ENCODE data around the gene EFEMP1. TPM values are rescaled to one million over a fixed set of nuclear protein-coding genes. Genes with fewer than 3 reads are reported as not detected.
A peak's percentile ranks its signal among the peaks of the same experiment; 100 is the strongest.

EFEMP1 gene
- total RNA-seq, 1 donor from 2014 or later, result 330 TPM

DNA sequence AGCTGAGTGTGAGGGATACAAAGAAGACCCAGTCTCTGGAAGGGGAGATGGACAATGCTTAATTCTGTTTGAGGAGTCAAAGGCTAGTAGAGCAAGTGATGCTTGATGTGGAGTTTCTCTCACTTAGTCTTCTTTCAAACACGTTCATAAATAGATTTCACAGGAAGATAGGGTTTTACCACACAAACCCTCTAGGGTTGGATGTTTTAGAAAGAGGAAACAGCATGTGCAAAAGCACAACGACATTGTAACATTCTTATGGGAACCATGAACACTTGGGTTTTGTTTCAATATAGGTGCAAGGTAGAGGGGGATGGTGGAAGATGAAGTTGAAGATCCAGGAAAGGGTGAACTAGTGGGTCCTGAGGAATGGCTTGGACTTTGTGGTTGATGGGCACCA lies 10.8 kb upstream of the EFEMP1 start:
- DNase-seq (ENCODE audit: low read depth), result no peak

DNA sequence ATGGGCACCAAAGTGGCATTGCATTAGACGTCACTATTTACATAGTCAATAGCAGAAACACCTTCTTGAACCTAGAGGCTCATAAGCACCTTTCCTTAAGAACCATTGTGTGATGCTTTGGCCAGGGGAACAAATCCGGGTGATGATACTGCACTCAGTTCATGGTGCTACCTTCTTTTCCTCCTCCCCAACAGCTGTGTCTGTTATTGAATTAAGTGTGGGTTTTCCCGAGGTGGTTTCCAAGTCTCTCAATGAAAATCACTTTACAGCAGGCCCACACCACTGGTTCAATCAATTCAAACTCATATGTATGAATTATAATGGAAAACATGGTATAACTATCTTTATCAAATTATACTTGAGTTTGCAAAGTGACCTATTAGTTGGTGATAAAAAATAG lies 9.3 kb upstream of the EFEMP1 start:
- DNase-seq (ENCODE audit: low read depth), result no peak

DNA sequence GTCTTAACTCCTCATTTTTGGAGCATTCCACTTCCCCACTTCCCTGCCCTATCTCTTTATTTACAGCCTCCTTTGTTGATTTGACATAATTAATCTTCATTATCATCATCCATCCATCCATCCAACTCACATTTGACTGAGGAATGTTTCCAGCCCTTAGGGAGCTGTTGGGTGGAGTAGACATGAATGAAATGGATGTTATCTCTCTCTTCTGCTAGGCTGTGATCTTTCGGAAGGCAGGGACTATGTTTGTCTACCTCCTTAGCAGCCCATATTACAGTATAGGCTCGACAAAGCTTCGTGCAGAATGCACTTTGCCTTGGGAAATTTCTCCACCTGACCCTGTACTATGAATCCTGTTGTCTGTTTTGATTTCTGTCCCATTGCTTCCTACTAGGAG lies 7.7 kb upstream of the EFEMP1 start:
- no peak for DNase-seq (ENCODE audit: low read depth)

DNA sequence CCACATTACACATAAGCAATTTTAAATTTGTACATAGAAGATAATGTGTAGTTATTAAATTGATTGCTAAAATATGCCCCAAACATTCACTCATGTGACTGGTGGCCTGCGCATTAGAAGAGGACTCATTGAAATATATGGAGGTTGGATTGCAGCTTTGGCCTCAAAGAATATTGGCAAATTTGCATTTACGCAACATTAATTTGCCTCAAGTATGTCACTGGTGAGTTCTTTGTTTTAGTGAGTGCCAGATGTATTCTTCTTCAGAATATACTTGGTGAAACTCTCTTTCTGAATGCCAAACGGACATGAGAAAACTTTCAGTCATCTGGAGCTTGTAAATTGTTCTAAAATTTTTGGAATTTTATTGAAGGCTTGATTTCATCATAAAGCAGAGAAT lies 5.9 kb upstream of the EFEMP1 start:
- DNase-seq (ENCODE audit: low read depth), result no peak

DNA sequence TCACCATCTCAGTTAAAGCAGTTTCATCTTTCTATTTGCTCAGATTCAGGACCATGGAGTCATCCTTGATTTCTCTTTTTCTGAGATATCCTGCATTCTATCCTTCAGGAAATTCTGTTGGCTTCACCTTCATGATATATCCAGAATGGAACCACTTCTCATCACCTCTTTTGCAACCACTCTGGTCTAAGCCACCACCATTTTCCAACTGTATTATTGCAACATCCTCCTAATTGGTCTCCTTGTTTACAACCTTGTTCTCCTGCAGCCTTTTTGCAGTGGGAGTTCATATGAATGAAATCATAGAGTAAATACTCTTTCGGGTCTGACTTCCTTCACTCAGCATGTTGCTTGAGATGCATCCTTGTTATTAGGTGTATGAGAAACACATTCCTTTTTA lies 3.4 kb upstream of the EFEMP1 start:
- no peak for DNase-seq (ENCODE audit: low read depth)

DNA sequence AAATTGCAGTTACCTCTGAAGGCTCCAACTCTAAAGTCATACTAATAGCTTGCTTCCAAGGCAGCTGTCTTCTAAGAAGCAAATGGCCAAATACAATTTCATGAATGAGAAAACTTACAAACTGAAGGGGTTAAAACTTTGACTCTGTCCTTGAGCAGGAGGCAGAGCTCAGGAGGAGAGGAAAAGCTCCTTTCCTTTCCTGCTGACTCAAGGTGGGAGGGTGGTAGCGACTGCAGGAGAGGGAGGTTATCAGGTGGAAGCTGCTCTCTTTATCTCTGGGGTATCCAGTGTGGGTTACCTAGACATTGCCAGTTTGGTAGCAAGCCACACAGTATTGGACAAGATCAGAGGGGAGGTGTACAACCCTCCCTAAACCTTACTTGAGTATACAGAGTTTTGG lies 2.7 kb upstream of the EFEMP1 start:
- DNase-seq (ENCODE audit: low read depth), result no peak

DNA sequence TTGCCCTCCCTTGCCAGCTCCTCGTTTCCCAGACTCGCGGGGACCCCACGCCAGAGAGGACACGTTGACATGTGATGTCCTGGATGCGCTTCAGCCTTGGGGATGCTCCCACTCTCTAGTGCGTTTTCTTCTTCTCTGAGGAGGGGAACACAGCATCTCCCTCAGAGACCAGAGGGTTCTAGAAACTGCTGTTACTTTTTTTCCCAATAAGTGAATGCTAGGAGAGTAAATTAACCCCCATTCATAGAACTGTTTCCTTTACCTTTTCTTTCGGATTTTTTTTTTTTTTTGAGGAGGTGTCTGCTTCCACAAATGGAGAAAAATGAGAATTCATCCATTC lies 370 bp upstream of the EFEMP1 start:
- no peak for DNase-seq (ENCODE audit: low read depth)

DNA sequence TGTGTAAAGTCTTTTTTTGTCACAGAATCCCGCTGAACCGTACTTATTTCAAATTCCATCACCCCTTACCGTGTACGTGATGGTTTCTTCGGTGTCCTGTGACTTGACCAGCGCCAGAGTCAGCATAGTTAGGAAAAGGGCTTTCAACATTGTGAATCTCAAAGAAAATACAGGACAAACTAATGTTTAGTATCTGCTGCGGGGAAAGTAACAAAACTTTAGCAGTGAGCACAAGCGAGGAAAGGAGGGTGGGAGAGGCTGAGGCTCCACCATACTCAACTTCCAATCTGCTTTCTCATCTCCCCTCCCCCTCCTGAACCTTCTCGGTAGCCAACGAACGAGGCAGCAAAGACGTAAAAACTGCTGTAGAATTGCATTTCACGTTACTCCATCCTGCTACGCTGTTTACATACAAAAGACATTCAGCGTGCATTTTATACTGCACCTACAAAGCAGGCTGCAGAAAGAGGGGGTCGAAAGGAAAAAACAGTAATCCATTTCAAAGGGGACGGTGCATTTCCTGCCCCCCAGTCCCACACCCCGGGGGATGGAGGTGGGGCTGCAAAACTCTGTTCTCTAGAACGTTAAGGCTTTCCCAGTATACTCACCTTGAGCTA lies 1.2 kb downstream of the EFEMP1 start:
- no peak for DNase-seq (ENCODE audit: low read depth)

DNA sequence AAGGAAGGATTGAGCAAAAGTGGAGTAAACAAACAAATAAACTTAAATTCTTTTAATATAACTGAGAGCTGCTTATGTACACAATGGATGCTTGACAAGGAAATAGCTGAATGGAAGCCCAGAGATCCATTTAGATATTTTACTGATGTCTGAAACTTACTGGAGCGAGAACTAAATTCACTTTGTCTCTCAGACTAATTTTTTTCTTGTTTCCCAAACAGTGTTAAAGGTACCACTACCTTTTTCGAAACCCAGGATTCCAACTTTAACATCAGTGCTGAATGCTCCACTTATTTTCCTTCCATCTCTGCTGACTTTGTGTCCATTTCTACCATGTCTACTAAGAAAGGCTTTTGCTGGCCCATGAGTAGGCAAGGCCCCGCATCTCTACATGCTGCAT lies 4.0 kb downstream of the EFEMP1 start:
- no peak for DNase-seq (ENCODE audit: low read depth)

DNA sequence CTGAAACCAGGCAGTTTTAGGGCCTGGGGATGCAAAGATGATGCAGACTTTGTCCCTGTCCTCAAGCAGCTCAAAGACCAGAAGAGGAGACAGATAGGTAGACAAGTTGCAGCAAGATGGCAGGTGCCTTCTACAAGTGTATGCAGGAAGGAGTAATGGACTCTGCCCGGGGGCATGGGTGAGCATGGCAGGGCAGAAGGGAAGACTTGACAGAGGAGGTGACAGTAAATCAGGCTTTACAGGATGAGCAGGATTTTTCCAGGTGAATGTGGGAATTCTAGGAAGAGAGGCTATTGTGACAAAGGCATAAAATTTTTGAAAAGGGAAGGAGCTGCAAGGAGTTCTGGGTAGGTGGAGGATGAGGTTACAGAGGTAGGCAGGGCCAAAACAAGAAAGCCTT lies 4.7 kb downstream of the EFEMP1 start:
- no peak for DNase-seq (ENCODE audit: low read depth)

DNA sequence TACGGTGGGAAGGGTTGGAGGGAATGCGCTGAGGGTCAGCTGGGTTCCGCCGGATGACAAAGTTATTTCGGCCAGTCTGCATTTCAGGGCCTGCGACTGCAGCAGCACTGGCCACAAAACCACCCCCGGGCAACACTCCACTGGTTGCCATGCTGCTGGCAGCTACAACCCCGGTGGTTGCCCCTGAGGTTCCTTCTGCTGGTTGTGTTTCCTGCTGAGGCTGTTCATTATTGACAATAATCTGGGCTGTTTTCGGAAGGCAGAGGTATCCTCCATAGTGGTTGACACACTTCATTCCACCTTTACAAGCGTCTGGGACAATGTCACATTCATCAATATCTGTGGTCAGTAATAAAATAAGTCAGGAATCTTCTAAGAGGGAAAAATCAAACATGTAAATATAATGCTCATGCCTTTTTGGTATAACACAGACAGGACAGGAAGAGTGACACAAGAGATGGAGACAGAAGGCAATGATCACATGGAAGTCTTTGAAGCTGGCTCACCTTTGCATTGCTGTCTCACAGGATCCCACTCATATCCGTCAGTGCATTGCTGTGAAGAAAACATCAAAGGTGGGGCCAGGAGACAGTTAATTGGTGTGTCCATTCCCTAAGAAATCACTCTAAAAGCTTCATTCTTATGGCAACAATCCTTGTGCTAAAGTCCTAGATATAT lies 5.7 kb downstream of the EFEMP1 start:
- DNase-seq (ENCODE audit: low read depth), result no peak

DNA sequence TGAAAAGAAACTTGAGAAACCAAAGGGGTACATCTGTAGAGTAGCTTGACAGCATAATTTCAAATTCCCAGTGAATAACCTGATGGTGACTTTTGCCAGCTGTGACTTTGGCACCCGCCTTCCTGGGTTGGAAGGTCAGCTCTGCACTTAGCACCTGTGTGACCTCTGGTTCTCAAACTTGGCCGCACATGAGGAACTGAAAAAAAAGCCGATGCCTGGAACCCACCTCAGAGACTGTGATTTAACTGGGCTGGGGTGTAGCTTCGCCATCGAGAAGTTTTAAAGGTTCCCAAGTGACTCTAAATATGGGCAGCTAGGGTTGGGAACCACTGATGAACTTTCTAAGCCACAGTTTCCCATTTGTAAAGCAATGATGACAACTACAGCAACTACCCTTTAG lies 6.5 kb downstream of the EFEMP1 start:
- no peak for DNase-seq (ENCODE audit: low read depth)

DNA sequence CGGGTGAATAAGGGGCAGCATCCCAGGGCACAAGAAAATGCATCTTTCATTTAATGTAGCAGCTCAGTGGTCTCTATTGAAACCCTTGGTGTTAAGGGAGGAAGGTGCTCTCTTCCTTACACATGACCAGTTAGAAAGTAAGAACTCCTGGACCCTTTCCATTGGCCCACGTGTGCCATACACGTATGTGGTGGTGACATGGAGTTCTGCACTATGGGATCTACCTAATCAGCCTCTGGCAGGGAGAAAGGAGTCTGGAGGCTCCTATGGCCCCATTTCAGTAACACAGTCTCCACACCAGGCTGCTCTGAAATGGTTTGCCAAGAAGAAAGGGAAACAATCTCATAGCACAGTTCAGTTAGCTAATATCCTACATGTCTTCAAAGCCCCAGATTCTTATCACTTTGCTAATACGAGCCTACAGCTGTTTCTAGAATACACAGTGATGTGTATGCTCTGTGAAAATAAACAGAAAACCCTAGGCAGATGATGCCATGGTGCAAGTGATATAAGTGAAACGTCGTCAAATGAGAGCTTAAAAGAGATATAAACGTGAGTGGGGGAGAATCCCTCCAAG lies 7.0 kb downstream of the EFEMP1 start:
- DNase-seq (ENCODE audit: low read depth), result no peak

DNA sequence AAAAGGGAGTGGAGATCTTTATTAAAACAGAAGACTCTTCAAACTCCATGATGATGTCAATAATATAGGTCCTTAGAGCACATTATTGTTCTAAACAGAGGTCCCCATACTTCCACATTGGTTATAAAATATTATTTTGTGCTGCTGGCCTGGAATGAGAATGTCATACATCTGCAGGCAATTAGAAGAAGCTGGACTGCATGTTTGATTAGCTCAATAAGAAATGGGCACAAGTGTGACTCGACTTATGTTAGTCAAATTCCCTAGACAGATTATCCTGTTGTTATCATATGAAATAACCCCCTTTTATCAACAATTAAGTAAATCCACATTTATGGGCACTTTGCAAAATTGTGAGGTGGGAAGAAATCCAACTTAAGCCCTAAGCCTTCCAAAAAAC lies 8.8 kb downstream of the EFEMP1 start:
- DNase-seq (ENCODE audit: low read depth), result no peak

DNA sequence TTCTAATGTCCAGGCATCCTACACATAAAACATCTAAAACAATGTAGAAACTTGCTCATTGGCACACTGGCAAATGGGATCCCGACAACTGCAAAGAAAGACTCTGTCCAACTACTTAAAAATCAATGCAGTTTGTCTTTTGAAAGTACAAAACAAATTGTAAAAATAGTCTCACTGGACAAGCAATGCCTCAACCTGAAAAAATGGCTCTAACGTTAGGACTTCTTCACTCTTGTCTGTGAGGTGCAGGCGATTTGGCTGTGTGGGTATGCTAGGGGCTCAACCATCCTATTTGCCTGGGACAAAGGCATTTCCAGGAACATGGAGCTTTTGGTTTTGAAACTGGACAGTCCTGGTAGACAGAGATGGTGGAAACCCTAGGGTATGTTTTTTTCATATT lies 10.7 kb downstream of the EFEMP1 start:
- no peak for DNase-seq (ENCODE audit: low read depth)

DNA sequence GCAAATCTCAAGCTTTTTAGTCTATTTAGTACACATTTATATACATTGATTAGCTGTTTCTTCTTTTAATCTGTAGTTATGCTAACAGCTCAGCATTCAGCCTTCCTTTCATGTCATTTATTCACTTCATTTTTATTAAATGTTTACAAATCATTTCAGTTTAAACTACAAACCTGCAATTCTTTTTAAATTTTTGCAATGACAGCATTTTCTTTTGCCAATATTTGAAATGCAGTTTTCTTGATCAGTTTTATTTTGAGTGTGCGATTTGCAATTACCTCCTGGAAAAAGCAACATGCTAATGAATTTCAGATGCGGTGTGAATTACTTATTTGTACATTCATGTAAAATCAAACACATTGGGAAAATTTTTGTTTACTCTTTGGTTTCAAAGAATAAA lies 13.5 kb downstream of the EFEMP1 start:
- no peak for DNase-seq (ENCODE audit: low read depth)

DNA sequence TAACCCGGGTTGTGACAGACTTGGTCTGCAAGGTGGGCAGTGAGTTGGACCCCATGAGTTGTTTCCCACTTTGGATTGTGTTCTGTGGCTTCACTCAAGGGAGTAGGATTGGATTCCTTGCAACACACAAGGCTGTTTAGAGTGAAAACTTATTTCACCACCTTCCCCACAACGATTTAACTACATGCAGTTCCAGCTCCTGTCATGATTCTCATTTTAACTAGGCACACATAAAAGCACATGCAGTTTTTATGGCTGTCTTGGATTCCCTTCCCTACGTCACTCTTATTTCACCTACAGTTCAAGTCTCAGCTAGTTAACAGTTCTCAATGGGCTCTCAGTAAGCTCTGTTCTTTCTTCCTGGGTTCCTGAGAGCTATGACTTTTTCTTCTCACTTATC lies 15.9 kb downstream of the EFEMP1 start:
- no peak for DNase-seq (ENCODE audit: low read depth)

DNA sequence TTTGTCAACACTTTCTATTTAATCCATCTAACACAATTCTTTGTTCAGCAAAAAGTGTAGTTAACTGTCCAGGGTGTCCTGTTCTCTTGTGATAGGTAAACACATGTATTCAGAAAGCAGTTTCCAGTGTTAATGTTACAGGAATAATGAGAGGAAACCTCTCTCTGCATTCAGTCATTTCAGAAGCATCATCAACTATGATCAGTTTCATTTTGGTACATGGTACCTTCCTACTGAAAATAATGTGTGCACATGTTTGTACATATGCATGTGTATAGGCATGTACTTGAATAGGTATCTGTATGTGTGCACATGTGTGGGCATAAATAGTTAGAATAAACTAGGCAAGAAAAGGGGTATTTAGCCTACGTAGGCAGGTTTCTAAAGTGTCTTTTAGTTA lies 16.6 kb downstream of the EFEMP1 start:
- no peak for DNase-seq (ENCODE audit: low read depth)

DNA sequence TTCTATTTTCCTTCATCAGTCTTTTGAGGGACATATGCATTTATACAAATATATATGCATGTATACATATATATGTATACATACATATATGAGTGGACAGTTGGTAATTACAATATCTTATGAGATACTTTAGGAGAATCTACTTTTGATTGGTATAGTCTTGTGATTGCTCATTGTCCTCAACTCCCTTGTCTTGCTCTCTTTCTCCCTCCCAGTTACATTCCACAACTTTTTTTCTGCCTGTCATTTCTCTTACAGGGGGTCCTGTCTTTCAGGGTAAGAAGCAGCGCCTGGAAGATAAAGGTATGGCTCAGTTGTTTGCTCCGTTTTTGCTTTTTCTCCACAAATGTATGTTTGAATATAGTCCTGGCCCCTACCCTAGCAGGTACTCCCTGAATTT lies 19.9 kb downstream of the EFEMP1 start:
- no peak for DNase-seq (ENCODE audit: low read depth)

DNA sequence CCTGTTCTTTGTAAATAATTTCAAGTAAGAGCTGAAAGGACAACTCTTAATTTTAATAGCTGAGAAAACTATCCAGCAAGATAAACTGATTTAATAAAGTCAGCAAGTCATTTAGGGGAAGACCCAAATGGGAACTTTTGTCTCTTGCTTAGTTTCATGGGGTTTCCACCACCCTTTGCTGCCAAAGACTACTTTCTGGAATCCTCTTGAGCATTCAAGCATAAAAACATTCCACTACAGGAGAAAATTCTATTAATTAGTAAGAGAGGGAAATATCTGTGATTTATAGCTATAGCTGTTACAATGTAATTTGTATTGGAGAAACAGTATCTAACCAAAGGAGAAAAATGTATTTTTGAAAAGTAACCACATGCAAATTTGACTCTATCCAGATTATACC lies 20.6 kb downstream of the EFEMP1 start:
- DNase-seq (ENCODE audit: low read depth), result peak; percentile 88

DNA sequence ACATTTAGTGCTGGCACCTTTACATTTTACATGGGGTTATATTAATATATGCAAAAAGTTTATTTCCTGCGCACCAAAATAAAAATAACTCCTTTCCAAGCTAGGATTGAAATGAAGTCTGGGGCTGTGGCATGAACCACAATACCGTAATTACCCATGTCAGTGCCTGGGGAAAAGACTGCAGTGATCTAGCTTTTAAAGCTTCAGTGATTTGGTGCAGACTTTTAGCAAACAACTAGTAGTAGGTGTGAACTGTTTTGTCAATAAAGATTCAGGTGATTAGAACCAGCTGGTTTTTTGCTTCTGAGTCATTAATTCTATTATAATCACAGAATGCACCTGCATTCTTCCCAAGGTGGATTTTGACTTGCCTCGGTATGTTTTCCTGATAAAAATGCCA lies 21.2 kb downstream of the EFEMP1 start:
- peak; percentile 88 for DNase-seq (ENCODE audit: low read depth)

DNA sequence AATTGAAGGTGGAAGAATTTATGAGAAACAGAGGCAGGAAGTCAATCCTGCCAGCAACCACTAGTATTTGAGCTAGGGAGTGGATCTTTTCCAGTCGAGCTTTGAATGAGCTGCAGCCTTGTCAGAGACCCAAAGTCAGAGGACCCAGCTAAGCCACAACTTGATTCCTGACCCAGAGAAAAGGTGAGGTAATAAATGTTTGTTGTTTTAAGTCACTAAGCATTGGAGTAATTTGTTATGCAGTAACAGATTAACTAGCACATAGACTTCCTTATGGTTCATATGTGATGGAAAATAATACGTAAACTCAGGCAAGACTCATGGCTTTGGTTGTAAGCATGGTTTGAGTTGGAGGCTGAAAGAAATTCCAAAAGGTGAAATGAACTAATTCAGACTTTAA lies 21.6 kb downstream of the EFEMP1 start:
- DNase-seq (ENCODE audit: low read depth), result peak; percentile 99

DNA sequence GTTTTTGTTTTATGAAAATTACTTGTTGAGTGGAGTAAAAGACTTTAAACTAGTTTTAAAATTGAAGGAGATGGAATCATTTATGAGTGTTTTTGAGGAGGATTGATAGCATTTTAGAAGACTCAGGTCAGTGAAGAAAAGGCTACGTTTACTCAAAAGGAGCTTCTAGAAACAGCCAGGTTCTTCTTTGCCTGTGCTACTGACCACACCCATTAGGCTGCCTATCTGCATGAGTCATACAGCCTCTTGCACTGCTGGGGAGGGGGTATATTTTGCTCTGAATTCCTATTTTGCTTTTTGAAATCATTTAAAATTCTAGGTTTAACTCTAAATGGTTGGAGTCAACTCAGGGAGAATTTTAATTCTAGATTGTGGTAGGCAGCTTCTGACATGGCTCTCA lies 22.3 kb downstream of the EFEMP1 start:
- DNase-seq (ENCODE audit: low read depth), result peak; percentile 89

DNA sequence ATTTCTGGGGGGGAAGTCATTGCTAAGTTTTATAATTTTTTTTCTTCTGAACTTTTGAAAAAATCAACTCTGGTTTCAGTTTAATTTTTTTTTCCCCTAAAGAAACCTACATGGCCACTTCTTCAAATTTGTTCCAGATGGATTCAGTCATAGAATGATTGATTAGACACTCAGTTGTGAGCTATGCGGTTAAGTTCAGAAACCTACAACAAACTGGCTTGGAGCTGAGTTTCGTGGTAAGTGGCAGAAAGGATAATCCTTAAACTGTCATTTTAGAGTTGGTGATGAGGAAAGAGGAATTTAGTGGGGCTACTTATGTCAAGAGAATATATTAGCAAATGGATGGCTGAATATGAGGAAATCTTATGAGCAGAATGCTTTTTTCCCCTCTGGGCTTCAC lies 23.7 kb downstream of the EFEMP1 start:
- peak; percentile 57 for DNase-seq (ENCODE audit: low read depth)
